Activated CD8-positive, alpha-beta memory T cell treated with anti-CD3 and anti-CD28 coated beads, Interleukin-2, amount 50 U/mL, for 24 hours (primary cell): Measurements from ENCODE around the gene MCM3.

Source experiments
- DNase-seq: peaks from one replicate; pipeline ENCODE4 v3.0.0-alpha.2; 2020; ENCODE audit errors: extremely low read depth

The MCM3 gene

DNA sequence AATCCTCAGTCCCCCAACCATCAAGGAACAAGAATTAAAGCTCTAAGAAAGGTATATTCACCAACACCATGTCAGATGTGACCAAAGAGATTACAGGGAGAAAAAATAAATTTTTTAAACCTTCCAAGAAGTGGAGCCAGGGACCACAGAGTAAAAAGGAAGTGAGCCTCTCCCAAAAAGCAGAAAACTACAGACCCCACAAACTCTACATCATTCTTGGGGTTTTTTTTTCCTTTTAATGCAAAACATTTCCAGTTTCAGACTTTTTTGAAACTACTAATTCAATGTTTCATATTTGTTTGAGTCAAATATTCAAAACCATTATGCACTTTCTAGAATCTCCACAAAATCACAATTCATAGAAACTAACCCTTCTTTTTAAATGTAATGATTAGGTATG lies 33.4 kb downstream of the MCM3 start:
- DNase-seq = no peak

DNA sequence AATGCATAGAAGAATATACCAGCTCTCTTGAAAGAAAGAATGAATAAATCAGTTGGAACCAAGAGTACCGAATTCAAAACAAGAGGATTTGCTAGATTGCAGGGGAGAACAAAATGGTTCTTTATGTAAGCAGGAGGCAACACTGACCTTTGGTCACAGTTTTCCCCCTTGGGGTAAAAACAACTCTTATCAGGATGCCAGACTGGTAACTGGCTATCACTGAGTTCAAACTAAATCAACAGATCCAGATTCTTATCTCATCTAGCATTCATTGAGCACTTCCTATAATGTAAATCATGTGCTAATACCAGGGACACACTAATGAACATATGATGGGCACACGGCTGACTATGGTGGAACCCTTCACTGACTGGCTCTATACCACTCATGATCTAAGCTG lies 35.5 kb downstream of the MCM3 start:
- no peak for DNase-seq

DNA sequence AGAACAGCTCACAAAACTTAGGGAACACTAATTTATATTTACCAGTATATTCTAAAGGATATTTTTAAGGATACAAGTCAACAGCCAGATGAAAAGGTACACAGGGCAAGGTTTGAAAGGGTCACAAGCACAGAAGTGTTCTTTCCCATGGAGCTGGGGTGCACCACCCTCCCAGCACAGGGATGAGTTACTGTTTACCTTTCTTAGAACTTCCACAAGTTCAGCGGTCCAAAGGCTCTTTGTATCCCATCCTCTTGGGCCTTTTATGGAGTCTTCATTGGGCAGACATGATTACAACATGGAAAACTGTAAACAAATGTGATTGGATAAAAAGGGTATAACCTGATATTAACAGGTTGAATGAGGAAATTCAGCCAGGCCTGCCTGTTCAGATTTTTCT lies 39.1 kb downstream of the MCM3 start:
- no peak for DNase-seq

DNA sequence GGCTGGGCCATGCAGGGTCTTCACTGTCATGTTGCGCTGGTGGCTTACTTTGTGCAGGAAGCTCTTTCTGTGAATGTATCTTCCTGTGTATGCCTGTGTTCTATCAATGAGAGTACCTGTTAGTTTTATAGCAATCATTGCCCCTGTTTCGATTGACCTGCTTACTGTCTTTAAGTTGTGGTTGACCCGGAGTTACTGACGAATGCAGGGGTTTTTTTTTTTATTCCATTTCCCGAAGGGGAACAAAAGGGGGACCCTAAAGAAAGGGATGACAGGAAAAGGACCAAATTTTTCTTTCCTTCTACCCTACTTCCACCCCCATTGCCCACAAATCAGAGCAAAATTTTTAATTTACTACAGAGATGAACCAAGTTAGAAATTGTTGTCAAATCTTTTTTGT lies 40.1 kb downstream of the MCM3 start, which contains the start of gene IL17F:
TSS of gene IL17F (minus strand) at position 101 of the 400 bp plus-strand sequence. CDS start at position 30, 71 bp downstream.
- DNase-seq = no peak

DNA sequence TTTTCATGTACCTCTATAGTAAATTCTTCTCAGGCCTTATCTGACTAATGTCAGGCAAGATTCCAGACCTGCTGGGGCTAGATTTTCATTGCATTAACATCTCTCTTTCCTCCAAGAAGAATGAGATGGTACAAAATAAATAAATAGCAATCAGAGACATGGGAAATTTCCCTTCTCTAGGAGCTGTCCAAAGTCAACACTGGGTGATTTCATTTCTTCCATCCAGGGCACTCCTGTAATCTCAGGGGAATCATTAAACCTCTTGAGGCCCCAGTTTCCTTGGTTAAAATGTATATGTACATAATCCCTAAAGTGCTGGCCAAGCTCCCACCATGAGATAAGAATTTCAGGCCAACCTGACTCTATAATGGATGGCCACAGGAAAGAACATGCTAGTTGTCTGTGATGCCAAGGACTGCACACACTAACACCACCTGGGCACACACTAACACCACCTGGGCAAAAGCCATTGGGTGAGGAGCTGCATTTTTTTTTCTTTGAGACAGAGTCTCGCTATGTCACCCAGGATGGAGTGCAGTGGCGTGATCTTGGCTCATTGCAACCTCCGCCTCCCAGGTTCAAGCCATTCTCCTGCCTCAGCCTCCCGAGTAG lies 41.2 kb downstream of the MCM3 start:
- DNase-seq = no peak

DNA sequence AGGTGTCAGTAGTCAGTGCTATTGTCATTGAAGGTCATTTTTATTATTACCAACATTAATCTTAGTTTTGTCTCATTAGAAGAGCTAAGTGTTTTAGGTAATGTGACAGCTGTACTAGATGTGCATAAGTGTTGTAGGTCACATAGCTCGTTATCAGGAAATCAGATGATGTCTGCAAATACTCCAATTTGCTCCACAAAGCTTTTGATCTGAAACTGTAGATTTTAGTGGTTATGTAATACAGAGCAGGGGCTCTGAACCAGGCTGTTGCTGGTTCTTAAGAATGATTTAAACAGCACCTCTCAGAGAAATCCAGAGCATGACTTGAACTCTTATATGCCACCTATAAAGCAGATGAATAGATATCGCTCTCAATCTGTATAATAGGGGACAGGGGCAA lies 42.7 kb downstream of the MCM3 start:
- no peak for DNase-seq

GRCh38 chr6:52233975-52234823 lies 50.3 kb downstream of the MCM3 start:
- DNase-seq = no peak

DNA sequence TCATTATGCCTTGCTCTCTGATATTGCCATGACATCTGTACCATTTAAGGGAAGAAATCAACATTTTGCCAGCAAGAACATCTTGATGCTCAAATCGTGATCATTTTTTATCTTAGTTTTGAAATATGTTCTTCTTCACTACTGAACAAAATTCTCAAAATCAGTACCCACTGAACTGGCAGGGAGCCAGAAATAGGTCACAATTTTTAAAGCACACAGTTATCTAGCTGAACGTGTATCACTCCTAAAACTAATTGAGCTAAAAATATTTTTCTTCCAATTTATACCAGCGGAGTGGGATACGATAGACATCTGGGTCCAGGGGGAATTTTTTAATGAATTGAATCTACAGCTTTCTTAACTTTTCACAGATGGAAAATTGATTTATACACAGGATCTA lies 51.5 kb downstream of the MCM3 start:
- DNase-seq = no peak

DNA sequence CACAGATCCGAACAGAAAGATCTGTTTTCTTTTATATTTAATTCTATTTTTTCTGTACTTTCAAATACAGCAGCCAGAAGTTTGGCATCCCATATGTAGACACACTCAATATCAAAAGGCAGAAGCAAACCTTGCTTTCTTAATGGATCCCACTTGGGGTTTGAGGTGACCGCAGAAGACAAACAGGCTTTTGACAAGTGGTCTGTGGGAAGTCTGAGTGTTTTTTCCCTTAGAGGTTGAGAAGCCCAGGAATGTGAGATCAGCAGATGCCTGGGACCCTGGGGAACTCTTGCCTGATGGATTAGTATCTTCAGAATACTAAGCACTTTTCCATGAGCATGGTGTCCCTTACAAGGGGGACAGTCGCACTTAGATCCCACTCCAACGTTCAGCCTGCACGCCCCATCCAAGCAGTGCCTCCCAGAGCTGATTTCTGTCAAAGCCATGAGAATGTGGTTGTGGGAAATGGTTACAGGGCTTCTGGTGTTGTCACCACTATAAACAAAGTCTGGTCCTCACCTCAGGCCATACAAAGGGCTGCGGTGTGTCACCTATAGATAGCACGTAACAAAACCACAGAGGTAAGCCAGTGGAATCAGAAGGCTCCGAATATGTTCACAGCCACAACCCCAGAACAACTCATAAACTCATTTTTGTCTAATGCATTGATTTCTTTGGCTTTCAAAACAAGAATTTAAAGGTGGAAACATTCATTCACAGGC lies 53.0 kb downstream of the MCM3 start:
- no peak for DNase-seq

DNA sequence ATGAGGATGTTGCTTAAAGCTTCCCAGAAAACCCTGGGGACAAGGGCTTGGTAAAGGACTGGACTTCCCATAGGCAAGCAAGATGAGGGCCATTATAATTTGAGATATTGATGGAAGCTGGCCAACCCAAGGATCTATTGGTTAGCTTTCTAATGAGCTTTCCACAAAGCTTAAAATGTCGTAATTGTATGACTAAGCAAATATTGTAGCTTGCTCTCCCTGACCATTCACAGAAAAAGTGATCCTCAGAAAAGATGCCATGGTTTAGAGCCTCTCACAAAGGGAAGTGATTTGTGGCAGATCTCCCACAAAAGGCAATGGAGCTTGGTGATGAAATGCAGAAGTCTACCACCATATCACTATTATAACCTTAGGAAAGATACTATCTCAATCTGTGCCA lies 53.9 kb downstream of the MCM3 start:
- DNase-seq = no peak

DNA sequence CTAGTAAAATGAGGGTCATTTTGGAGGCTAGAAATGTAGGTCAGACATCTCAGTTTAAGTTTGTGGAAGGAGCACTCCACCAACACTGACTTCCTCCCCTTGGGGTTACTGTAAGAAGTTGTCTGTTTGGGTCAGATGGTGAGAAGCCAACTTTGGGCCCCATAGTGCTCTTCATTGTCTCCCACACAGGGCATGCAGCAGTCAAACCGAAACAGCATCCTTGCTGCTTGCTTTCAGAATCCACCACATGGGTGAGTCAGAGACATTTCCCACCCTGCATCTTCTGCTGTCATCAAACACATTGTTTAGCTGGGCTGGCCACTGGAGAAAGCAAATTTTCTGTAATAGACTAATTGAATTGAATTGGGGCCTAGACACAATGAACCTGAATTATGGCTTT lies 57.0 kb downstream of the MCM3 start:
- peak; percentile 46 for DNase-seq

DNA sequence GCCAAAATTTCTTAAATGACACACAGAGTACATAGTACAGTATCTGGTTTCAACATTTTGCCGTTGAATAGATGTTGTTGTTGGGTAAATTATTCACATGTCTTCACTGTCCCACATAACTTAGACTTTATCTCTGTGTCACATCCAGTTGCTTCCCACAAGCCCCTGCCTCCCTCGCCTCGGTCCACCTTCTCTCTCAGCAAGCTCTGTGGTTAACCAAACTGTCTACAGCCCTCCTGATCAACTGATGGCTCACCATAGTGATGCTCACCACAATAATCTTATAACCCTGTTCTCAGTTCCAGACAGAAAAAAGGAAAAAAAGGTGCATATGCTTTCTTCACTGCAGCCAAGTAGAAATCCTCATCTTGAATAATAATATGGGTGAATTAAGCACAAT lies 63.2 kb downstream of the MCM3 start:
- peak; percentile 27 for DNase-seq

- no peak for DNase-seq
Measured at GRCh38 chr6:52217761-52218160, 66.8 kb downstream of the MCM3 start.

DNA sequence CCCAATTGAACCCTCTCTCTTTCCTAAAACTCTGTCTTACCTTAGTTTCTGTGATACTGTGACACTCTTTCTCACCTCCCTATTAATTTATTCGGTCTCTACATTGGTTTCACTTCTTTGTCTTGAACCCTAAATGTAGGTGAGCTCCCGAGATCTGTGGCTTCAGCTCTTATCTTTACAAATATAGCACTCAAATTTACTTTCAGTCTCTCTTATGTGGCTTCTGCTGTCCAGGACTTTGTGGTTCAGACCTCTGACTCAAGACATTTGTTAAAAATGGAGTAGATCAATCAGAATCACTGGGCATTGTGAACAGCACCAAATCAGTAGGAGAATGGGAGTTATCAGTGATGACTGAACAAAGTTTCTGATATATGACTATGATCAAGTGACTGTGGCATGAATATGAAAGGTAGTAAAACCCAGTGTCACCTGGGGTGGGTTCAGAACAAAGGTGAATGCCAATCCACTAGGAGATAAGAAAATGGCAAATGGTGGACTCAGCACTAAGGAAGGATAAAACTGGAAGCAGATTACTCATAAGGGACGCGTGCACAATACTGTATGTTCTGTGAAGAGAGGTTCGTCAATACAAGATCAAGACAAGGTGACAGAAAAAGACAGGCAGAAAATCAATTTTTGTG lies 67.5 kb downstream of the MCM3 start:
- DNase-seq = no peak

GRCh38 chr6:52215787-52216186 lies 68.8 kb downstream of the MCM3 start:
- DNase-seq = no peak
